T47D (cell line): ENCODE measurements around the gene SIRPD.

Experiments used
- DNase-seq, 2 experiments: peaks; one replicate each; pipeline versions ENCODE4 v3.0.0 to v3.0.0-alpha.2; 2011 to 2012; ENCODE audit warnings: low read depth in 1 of 2, low spot score in 1 of 2
- JUND ChIP-seq: IDR thresholded peaks from 2 replicates; pipeline ENCODE4 v1.6.1; 2012; ENCODE audit warnings: low read depth
- in situ Hi-C: cut with HindIII; loops from 2 replicates; pipeline ENCODE4 v1.10.0; 2016; ENCODE audit warnings: low sequenced_read_pairs, low pct_unique_long_range_greater_than_20kb

SIRPD gene

DNA sequence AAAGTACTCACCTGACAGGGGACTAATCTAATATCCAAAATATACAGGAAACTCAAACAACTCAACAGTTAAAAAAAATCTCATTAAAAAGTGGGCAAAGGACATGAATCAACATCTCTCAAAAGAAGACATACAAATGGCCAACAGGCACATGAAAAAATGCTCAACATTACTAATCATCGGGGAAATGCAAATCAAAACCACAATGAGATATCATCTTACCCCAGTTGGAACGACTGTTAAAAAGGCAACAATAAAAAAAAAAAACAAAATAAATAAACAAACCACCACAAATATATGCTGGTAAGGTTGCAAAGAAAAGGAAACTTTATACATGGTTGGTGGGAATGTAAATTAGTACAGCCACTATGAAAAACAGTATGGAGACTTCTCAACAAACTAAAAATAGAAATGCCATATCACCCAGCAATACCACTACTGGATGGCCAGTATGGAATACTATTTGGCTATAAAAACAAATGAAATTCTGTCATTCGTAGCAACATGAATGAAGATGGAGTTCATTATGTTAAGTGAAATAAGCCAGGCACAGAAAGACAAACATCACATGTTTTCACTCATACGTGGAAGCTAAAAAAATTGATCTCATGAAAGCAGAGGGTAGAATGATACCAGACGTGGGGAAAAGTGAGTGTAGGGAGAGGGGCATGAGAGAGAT is 72.9 kb downstream of the SIRPD start:
- no peak for DNase-seq
- no peak for TF ChIP-seq JUND
- in situ Hi-C loops = no loop called here
